SK-N-SH (cell line): Measurements from ENCODE around the gene RIC3. TPM values are rescaled to one million over a fixed set of nuclear protein-coding genes. Genes with fewer than 3 reads are reported as not detected.

Source experiments
- CTCF ChIA-PET: fragments of 300-600, 350-600 bp; formaldehyde crosslinking; extraction: SDS; loops from one replicate; lab custom pipeline; 2021; lab: Yijun Ruan, JAX
- POLR2A ChIA-PET: fragments of 350-600 bp; sonication (Branson Sonifier 250); formaldehyde crosslinking; extraction: SDS; loops from one replicate; lab custom pipeline; 2020; ENCODE audit warnings: antibody characterized with exemption, inconsistent platforms; lab: Yijun Ruan, JAX
- DNase-seq: peaks from one replicate; pipeline ENCODE4 v3.0.0; 2012
- H2AFZ ChIP-seq: fragments of 200-600 bp; sonication (generic); 2 replicates; pipeline ENCODE4 v1.8.1; 2016; ENCODE audit warnings: antibody characterized with exemption, mild to moderate bottlenecking, low read depth
- H3F3A ChIP-seq: fragments of 200-600 bp; sonication (generic); replicated peaks from 2 replicates; pipeline ENCODE3; 2016; ENCODE audit warnings: antibody characterized with exemption, mild to moderate bottlenecking; ENCODE audit not compliant: insufficient read depth
- H3K27ac ChIP-seq, 2 experiments: fragments of 200-500 bp in 1 of 2; fragments of 200-600 bp in 1 of 2; sonication (Bioruptor generic) in 1 of 2; sonication (generic), shearing (Covaris generic) in 1 of 2; 2 replicates each; pipeline versions ENCODE4 v1.5.1 to v1.6.1; 2014 to 2016; ENCODE audit warnings: low read depth in 2 of 2, inconsistent platforms in 1 of 2, low read length in 1 of 2, mild to moderate bottlenecking in 1 of 2, mixed read lengths in 1 of 2
- H3K27me3 ChIP-seq: fragments of 200-600 bp; sonication (generic), shearing (Covaris generic); 2 replicates; pipeline ENCODE4 v1.6.1; 2016; ENCODE audit warnings: mixed run types; ENCODE audit not compliant: insufficient read depth
- H3K36me3 ChIP-seq, 2 experiments: fragments of 200-500 bp in 1 of 2; fragments of 200-600 bp in 1 of 2; sonication (Bioruptor generic) in 1 of 2; sonication (generic) in 1 of 2; replicated peaks in 1 of 2; 2 replicates each; pipeline versions ENCODE3 to v1.5.1; 2014 to 2016; ENCODE audit warnings: low read length in 1 of 2, mild to moderate bottlenecking in 1 of 2; ENCODE audit not compliant: insufficient read depth in 2 of 2, control insufficient read depth in 1 of 2
- H3K4me1 ChIP-seq, 2 experiments: fragments of 200-500 bp in 1 of 2; fragments of 200-600 bp in 1 of 2; sonication (Bioruptor generic) in 1 of 2; sonication (generic), shearing (Covaris generic) in 1 of 2; 2 replicates each; pipeline versions ENCODE4 v1.5.1 to v1.6.1; 2014 to 2016; ENCODE audit warnings: low read depth in 1 of 2, low read length in 1 of 2, mixed run types in 1 of 2; ENCODE audit not compliant: insufficient read depth in 2 of 2, control insufficient read depth in 1 of 2
- H3K4me2 ChIP-seq: fragments of 200-600 bp; sonication (generic), shearing (Covaris generic); 2 replicates; pipeline ENCODE4 v1.6.1; 2017; ENCODE audit warnings: mixed run types
- H3K4me3 ChIP-seq, 2 experiments: fragments of 200-500 bp in 1 of 2; fragments of 200-600 bp in 1 of 2; sonication (Bioruptor generic) in 1 of 2; sonication (generic), shearing (Covaris generic) in 1 of 2; 2 replicates each; pipeline versions ENCODE4 v1.5.1 to v1.8.1; 2014 to 2016; ENCODE audit warnings: low read depth in 2 of 2, inconsistent platforms in 1 of 2, low read length in 1 of 2, mild to moderate bottlenecking in 1 of 2, mixed read lengths in 1 of 2, moderate library complexity in 1 of 2
- H3K79me2 ChIP-seq: fragments of 200-600 bp; sonication (generic); 2 replicates; pipeline ENCODE4 v1.8.1; 2017; ENCODE audit warnings: mild to moderate bottlenecking; ENCODE audit not compliant: insufficient read depth
- H3K9ac ChIP-seq: fragments of 200-600 bp; sonication (generic); 2 replicates; pipeline ENCODE4 v1.6.1; 2017; ENCODE audit warnings: mixed run types
- H3K9me2 ChIP-seq: fragments of 200-600 bp; sonication (generic); 2 replicates; pipeline ENCODE4 v1.6.1; 2017; ENCODE audit warnings: mixed run types
- H3K9me3 ChIP-seq: fragments of 200-600 bp; sonication (generic); 2 replicates; pipeline ENCODE4 v1.6.1; 2017; ENCODE audit warnings: mixed run types, mild to moderate bottlenecking, moderate library complexity
- H4K20me1 ChIP-seq: fragments of 200-600 bp; sonication (generic); 2 replicates; pipeline ENCODE4 v1.6.1; 2017; ENCODE audit warnings: mild to moderate bottlenecking, mixed run types; ENCODE audit not compliant: insufficient read depth
- CHD2 ChIP-seq: fragments of 150-350 bp; IDR thresholded peaks from 2 replicates; pipeline ENCODE4 v1.6.1; 2018; ENCODE audit warnings: low read length; ENCODE audit not compliant: partially characterized antibody
- ELF1 ChIP-seq: IDR thresholded peaks from 2 replicates; pipeline ENCODE4 v1.4.0; 2012
- EP300 ChIP-seq, 2 experiments: IDR thresholded peaks; 2 replicates each; pipeline versions ENCODE4 v1.4.0 to v1.6.1; 2012; ENCODE audit warnings: borderline replicate concordance in 1 of 2, low read depth in 1 of 2, low read length in 1 of 2
- EZH2phosphoT487 ChIP-seq: fragments of 200-600 bp; sonication (generic); IDR thresholded peaks from 2 replicates; pipeline ENCODE4 v1.6.1; 2017; ENCODE audit warnings: low read depth, mixed run types, mild to moderate bottlenecking, antibody characterized with exemption, moderate library complexity, borderline replicate concordance
- FOXJ3 ChIP-seq: sonication (generic); formaldehyde crosslinking; IDR thresholded peaks from 2 replicates; pipeline ENCODE4 v1.5.1; 2020; ENCODE audit warnings: mild to moderate bottlenecking, missing genetic modification reagents
- FOXM1 ChIP-seq: IDR thresholded peaks from 2 replicates; pipeline ENCODE4 v1.4.0; 2012; ENCODE audit warnings: low read depth, mild to moderate bottlenecking
- GABPA ChIP-seq: IDR thresholded peaks from 2 replicates; pipeline ENCODE4 v1.4.0; 2012; ENCODE audit warnings: low read depth, mild to moderate bottlenecking
- MEF2A ChIP-seq: IDR thresholded peaks from 2 replicates; pipeline ENCODE4 v1.4.0; 2012; ENCODE audit warnings: low read depth, borderline replicate concordance
- MXI1 ChIP-seq: IDR thresholded peaks from 2 replicates; pipeline ENCODE4 v1.6.1; 2012; ENCODE audit warnings: mild to moderate bottlenecking, low read depth, low read length, improper control_type of control experiment
- NFIC ChIP-seq: IDR thresholded peaks from 2 replicates; pipeline ENCODE4 v1.4.0; 2012; ENCODE audit warnings: borderline replicate concordance
- NRF1 ChIP-seq: IDR thresholded peaks from 2 replicates; pipeline ENCODE4 v1.6.1; 2012; ENCODE audit warnings: low read depth, mild to moderate bottlenecking, low read length
- RAD21 ChIP-seq: IDR thresholded peaks from 2 replicates; pipeline ENCODE4 v1.6.1; 2012; ENCODE audit warnings: mild to moderate bottlenecking, low read length
- RCOR1 ChIP-seq: fragments of 150-350 bp; IDR thresholded peaks from 2 replicates; pipeline ENCODE4 v1.6.1; 2017; ENCODE audit warnings: antibody characterized with exemption, low read length
- RFX5 ChIP-seq: IDR thresholded peaks from 2 replicates; pipeline ENCODE4 v1.6.1; 2012; ENCODE audit warnings: mild to moderate bottlenecking, improper control_type of control experiment, low read length
- RXRA ChIP-seq: IDR thresholded peaks from 2 replicates; pipeline ENCODE4 v1.4.0; 2012; ENCODE audit warnings: low read depth, mild to moderate bottlenecking, borderline replicate concordance
- SIN3A ChIP-seq: IDR thresholded peaks from 2 replicates; pipeline ENCODE4 v1.6.1; 2012; ENCODE audit warnings: low read depth, mild to moderate bottlenecking, low read length, moderate library complexity, borderline replicate concordance
- TEAD4 ChIP-seq: IDR thresholded peaks from 2 replicates; pipeline ENCODE4 v1.4.0; 2012; ENCODE audit warnings: mild to moderate bottlenecking, borderline replicate concordance; ENCODE audit not compliant: insufficient read depth
- WGBS: methylation state at CpG from one replicate; pipeline ENCODE4 v1.1.6; 2017; ENCODE audit warnings: low lambda C conversion rate; 5-methylcytosine and 5-hydroxymethylcytosine counted together
- polyA plus RNA-seq, 3 experiments: library from polyadenylated mRNA; depleted of rRNA; stranded (reverse); fragments of >200 nt; gene quantifications; 2 replicates each; pipeline ENCODE4 v1.2.3, GENCODE V29; 2012
- TF ChIP-seq, protein P1 (sequence below): fragments of 150-350 bp; IDR thresholded peaks from 2 replicates; pipeline ENCODE4 v1.6.1; 2016; ENCODE audit warnings: mild to moderate bottlenecking, low read depth, low read length
- TF ChIP-seq, protein P2 (sequence below): IDR thresholded peaks from 2 replicates; pipeline ENCODE4 v1.6.1; 2012; ENCODE audit warnings: mild to moderate bottlenecking, low read depth, low read length, moderate library complexity
- TF ChIP-seq, protein P3 (sequence below): IDR thresholded peaks from 2 replicates; pipeline ENCODE4 v1.4.0; 2012; ENCODE audit warnings: low read depth, borderline replicate concordance
- TF ChIP-seq, protein P4 (sequence below): fragments of 150-350 bp; IDR thresholded peaks from 2 replicates; pipeline ENCODE4 v1.6.1; 2017; ENCODE audit warnings: antibody characterized with exemption, low read length, low read depth, borderline replicate concordance

RIC3 gene
- polyA plus RNA-seq, 1 of the 3 experiments (the other 2 are of a cell fraction), result 0.54 TPM

DNA sequence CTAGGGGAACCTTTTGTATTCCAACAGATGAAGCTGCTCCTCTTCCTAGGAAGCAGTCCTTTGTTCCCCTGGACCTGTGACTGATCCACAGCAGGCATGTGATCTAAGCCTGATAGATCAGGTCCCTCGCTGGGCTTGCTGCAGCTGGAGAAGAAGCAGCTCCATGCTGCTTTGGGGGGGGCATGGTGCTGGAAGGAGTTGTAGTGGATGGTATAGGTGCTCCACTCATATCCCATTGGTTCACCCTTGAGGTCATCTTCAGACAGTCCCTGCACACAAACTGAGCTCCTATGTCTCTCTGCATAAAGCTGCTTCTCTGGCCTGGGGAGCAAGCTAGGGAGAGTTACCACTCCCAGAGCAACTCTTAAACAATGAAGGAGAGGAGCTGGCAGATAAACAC, 9.5 kb upstream of the RIC3 start:
- Histone ChIP-seq H3K9ac (no peak overlapping the region), H3F3A (no peaks in the 10 kb centered on the region), H3K9me3 (no peaks in the 10 kb centered on the region), H4K20me1 (no peaks in the 10 kb centered on the region), H3K36me3 (no peaks in the 10 kb centered on the region), H3K4me3 (no peak overlapping the region), H3K4me1 (no peaks in the 10 kb centered on the region; a peak in 1 of 4 replicates), H3K4me2 (no peak overlapping the region), H3K9me2 (no peaks in the 10 kb centered on the region), H3K27me3 (peaks cover 5% of the 10 kb centered on the region; the same call in 1 of the 2 replicates), H2AFZ (no peak overlapping the region), H3K79me2 (no peaks in the 10 kb centered on the region), H3K27ac (no peak overlapping the region)
- DNase-seq, result no peak
- ChIA-PET POLR2A (no interaction called here), CTCF (interaction anchor here (0.9 to 2.5 kb wide), 5 partner anchors 10 to 386 kb away, joined by 3 to 15 read pairs (median 5); partner anchors contain the start of genes EIF3F and RIC3)
- WGBS, result 14% methylated on average over 1 of the region's 1 CpG
- TF ChIP-seq EZH2phosphoT487 (no peak), NFIC (no peak), RXRA (no peak), NRF1 (no peak), SIN3A (no peak)

DNA sequence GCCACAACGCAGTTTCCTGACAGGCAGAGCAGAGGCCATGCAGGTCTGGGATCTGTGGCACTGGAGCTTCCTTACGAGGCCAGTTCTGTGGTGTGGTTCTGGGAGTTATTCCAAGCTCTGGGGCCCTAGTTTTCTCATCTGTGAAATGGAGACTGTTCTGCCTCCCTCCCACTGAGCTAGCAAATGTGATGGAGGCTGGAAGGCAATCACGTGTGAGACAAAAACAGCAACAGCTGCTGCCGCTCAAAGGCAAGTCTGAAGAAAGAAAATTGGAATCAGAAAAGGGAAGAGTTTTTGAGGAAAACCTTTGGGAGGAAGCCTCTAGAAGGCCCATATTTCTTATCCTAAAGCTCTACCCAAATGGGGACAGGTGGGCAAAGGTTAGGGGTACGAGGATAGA, 8.3 kb upstream of the RIC3 start:
- no peaks in the 10 kb centered on the region for H3K9me3 ChIP-seq
- H3K27me3 ChIP-seq, result peaks cover 5% of the 10 kb centered on the region; the same call in 1 of the 2 replicates
- no peaks in the 10 kb centered on the region for H4K20me1 ChIP-seq
- no peaks in the 10 kb centered on the region for H3F3A ChIP-seq
- no peak for DNase-seq
- H3K4me3 ChIP-seq, result no peak overlapping the region
- no peak overlapping the region for H3K4me2 ChIP-seq
- H3K4me1 ChIP-seq, result no peaks in the 10 kb centered on the region; a peak in 1 of 4 replicates
- ChIA-PET POLR2A (no interaction called here), CTCF (interaction anchor here (2.5 kb wide), 1 partner anchor 16 kb away, joined by 12 read pairs; no protein-coding TSS in a partner anchor)
- H3K9me2 ChIP-seq, result no peaks in the 10 kb centered on the region
- no peaks in the 10 kb centered on the region for H3K79me2 ChIP-seq
- no peak overlapping the region for H3K27ac ChIP-seq
- TF ChIP-seq TEAD4, result no peak
- no peak for TF ChIP-seq ELF1
- no peak for TF ChIP-seq RAD21
- TF ChIP-seq, protein P1, sequence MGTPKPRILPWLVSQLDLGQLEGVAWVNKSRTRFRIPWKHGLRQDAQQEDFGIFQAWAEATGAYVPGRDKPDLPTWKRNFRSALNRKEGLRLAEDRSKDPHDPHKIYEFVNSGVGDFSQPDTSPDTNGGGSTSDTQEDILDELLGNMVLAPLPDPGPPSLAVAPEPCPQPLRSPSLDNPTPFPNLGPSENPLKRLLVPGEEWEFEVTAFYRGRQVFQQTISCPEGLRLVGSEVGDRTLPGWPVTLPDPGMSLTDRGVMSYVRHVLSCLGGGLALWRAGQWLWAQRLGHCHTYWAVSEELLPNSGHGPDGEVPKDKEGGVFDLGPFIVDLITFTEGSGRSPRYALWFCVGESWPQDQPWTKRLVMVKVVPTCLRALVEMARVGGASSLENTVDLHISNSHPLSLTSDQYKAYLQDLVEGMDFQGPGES, result no peak
- no peak for TF ChIP-seq FOXM1
- TF ChIP-seq, protein P2, sequence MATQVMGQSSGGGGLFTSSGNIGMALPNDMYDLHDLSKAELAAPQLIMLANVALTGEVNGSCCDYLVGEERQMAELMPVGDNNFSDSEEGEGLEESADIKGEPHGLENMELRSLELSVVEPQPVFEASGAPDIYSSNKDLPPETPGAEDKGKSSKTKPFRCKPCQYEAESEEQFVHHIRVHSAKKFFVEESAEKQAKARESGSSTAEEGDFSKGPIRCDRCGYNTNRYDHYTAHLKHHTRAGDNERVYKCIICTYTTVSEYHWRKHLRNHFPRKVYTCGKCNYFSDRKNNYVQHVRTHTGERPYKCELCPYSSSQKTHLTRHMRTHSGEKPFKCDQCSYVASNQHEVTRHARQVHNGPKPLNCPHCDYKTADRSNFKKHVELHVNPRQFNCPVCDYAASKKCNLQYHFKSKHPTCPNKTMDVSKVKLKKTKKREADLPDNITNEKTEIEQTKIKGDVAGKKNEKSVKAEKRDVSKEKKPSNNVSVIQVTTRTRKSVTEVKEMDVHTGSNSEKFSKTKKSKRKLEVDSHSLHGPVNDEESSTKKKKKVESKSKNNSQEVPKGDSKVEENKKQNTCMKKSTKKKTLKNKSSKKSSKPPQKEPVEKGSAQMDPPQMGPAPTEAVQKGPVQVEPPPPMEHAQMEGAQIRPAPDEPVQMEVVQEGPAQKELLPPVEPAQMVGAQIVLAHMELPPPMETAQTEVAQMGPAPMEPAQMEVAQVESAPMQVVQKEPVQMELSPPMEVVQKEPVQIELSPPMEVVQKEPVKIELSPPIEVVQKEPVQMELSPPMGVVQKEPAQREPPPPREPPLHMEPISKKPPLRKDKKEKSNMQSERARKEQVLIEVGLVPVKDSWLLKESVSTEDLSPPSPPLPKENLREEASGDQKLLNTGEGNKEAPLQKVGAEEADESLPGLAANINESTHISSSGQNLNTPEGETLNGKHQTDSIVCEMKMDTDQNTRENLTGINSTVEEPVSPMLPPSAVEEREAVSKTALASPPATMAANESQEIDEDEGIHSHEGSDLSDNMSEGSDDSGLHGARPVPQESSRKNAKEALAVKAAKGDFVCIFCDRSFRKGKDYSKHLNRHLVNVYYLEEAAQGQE, result no peak
- TF ChIP-seq RCOR1, result no peak
- TF ChIP-seq RFX5, result no peak
- no peak for TF ChIP-seq EP300 (IDR thresholded peaks at IDR 0.05; ENCODE audit: borderline replicate concordance in 1 of 2, low read depth in 1 of 2, low read length in 1 of 2)
- TF ChIP-seq GABPA, result no peak
- TF ChIP-seq, protein P3, sequence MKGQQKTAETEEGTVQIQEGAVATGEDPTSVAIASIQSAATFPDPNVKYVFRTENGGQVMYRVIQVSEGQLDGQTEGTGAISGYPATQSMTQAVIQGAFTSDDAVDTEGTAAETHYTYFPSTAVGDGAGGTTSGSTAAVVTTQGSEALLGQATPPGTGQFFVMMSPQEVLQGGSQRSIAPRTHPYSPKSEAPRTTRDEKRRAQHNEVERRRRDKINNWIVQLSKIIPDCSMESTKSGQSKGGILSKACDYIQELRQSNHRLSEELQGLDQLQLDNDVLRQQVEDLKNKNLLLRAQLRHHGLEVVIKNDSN, result no peak
- TF ChIP-seq, protein P4, sequence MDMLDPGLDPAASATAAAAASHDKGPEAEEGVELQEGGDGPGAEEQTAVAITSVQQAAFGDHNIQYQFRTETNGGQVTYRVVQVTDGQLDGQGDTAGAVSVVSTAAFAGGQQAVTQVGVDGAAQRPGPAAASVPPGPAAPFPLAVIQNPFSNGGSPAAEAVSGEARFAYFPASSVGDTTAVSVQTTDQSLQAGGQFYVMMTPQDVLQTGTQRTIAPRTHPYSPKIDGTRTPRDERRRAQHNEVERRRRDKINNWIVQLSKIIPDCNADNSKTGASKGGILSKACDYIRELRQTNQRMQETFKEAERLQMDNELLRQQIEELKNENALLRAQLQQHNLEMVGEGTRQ, result no peak
- TF ChIP-seq FOXJ3 (CRISPR knock-in tag), result no peak
- TF ChIP-seq MEF2A, result no peak
- TF ChIP-seq CHD2, result no peak
- no peak for TF ChIP-seq MXI1
- TF ChIP-seq RXRA, result no peak
- 42% methylated on average over 5 of the region's 5 CpGs for WGBS
- no peaks in the 10 kb centered on the region for H3K36me3 ChIP-seq
- H3K9ac ChIP-seq, result no peak overlapping the region
- H2AFZ ChIP-seq, result no peak overlapping the region
